GM12878 (cell line): ENCODE measurements around the gene GAL.

ENCODE experiments used
- CBFB ChIP-seq: IDR thresholded peaks from 2 replicates; pipeline ENCODE4 v1.6.1; 2016; ENCODE audit warnings: antibody characterized with exemption, low read depth
- ESRRA ChIP-seq: IDR thresholded peaks from 2 replicates; pipeline ENCODE4 v1.6.1; 2012; ENCODE audit warnings: mild to moderate bottlenecking, low read length, improper control_type of control experiment
- EZH2 ChIP-seq: IDR thresholded peaks from 2 replicates; pipeline ENCODE4 v1.6.1; 2012; ENCODE audit warnings: low read depth, mild to moderate bottlenecking, control low read depth, inconsistent platforms, low read length, borderline replicate concordance; ENCODE audit not compliant: control insufficient read depth
- POLR2AphosphoS5 ChIP-seq: IDR thresholded peaks from 2 replicates; pipeline ENCODE4 v1.6.1; 2011; ENCODE audit warnings: mild to moderate bottlenecking, low read length, inconsistent platforms
- YBX1 ChIP-seq: fragments of 450-650 bp; IDR thresholded peaks from 2 replicates; pipeline ENCODE4 v1.6.1; 2016; ENCODE audit warnings: antibody characterized with exemption
- YY1 ChIP-seq: IDR thresholded peaks from 2 replicates; pipeline ENCODE4 v1.6.1; 2011; ENCODE audit warnings: low read depth, mild to moderate bottlenecking, low read length
- ZNF24 ChIP-seq: fragments of 450-650 bp; IDR thresholded peaks from 2 replicates; pipeline ENCODE4 v1.6.1; 2017; ENCODE audit warnings: antibody characterized with exemption, mild to moderate bottlenecking
- TF ChIP-seq, protein P1 (sequence below), 3 experiments: IDR thresholded peaks in 2 of 3; conservative IDR thresholded peaks in 1 of 3; 2 replicates each; pipeline ENCODE4 v1.5.1; 2011; ENCODE audit warnings: low read depth in 3 of 3, low read length in 3 of 3, mild to moderate bottlenecking in 3 of 3, control low read depth in 2 of 3, moderate library complexity in 2 of 3, inconsistent platforms in 1 of 3, mixed read lengths in 1 of 3; ENCODE audit not compliant: control insufficient read depth in 2 of 3, insufficient read depth in 1 of 3; ENCODE audit errors: extremely low read depth in 1 of 3

GRCh38 chr11:68673991-68674390, 10.4 kb upstream of the GAL start:
- TF ChIP-seq ZNF24 (no peak), YY1 (no peak), YBX1 (no peak), POLR2AphosphoS5 (no peak), ESRRA (no peak), EZH2 (no peak), CBFB (no peak)
- TF ChIP-seq, protein P1, sequence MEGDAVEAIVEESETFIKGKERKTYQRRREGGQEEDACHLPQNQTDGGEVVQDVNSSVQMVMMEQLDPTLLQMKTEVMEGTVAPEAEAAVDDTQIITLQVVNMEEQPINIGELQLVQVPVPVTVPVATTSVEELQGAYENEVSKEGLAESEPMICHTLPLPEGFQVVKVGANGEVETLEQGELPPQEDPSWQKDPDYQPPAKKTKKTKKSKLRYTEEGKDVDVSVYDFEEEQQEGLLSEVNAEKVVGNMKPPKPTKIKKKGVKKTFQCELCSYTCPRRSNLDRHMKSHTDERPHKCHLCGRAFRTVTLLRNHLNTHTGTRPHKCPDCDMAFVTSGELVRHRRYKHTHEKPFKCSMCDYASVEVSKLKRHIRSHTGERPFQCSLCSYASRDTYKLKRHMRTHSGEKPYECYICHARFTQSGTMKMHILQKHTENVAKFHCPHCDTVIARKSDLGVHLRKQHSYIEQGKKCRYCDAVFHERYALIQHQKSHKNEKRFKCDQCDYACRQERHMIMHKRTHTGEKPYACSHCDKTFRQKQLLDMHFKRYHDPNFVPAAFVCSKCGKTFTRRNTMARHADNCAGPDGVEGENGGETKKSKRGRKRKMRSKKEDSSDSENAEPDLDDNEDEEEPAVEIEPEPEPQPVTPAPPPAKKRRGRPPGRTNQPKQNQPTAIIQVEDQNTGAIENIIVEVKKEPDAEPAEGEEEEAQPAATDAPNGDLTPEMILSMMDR (IDR thresholded peaks at IDR 0.05 in 2 of 3, conservative IDR thresholded peaks at IDR 0.05 in 1 of 3; ENCODE audit: control insufficient read depth in 2 of 3, extremely low read depth in 1 of 3, insufficient read depth in 1 of 3, low read depth in 3 of 3, low read length in 3 of 3), result no peak
